Cardiac fibroblast (primary cell): ENCODE data around the gene MRTFA.

Experiments used
- DNase-seq, 2 donors: peaks; one replicate each; pipeline versions ENCODE4 v3.0.0 to v3.0.0-alpha.2; 2010; ENCODE audit warnings: low read depth in 2 of 2
- H3K4me3 ChIP-seq, 2 donors: replicated peaks in 1 of 2; 1 replicate in 1 of 2; 2 replicates in 1 of 2; pipeline ENCODE4 v1.5.1; 2011; ENCODE audit warnings: low read depth in 2 of 2, low read length in 2 of 2, mild to moderate bottlenecking in 2 of 2, moderate library complexity in 1 of 2
- TF ChIP-seq, protein P1 (sequence below): IDR thresholded peaks from one replicate; pipeline ENCODE4 v1.5.1; 2011; ENCODE audit warnings: low read depth, mild to moderate bottlenecking, low read length, inconsistent platforms

The MRTFA gene

DNA sequence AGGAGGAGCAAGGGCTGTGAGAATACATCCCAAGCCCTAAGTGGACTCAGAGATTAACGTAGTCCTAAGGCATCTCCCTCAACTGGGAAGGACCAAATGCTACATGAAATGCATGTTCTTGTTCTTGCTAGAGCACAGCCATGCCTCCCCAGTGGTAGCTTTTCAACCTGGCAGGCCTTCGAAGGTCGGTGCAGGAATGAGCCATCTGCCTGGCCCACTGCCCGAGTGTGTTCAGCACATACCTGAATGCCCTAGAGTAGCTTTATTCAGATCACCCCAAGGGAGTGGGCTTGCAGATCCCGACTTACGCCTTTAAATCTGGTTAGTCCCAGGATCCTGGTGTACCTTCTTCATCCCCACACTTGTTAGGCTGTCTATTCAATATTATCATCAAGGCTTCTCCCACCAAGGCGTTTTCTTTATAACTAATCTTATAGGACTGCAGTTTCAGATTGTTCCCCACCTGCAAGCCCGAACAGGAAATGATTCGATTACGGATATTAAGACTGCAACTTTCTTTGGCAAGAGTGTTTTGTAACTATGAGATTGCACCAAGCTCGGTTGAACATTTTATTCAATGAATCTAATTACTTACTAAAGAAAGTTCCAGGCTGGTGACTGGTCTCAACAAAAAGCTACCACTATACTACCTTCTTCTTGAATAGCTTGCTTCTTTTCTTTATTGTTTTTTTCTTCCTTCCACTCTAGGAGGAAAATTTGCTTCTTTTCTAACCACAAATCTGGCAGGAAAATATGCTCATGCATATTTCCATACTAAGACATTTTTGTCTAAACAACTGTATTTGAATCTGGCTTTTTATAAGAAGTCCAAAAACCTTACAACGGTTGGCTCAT lies 150.5 kb downstream of the MRTFA start:
- DNase-seq = peak in 1 of 2 donors; percentile 66
- TF ChIP-seq, protein P1, sequence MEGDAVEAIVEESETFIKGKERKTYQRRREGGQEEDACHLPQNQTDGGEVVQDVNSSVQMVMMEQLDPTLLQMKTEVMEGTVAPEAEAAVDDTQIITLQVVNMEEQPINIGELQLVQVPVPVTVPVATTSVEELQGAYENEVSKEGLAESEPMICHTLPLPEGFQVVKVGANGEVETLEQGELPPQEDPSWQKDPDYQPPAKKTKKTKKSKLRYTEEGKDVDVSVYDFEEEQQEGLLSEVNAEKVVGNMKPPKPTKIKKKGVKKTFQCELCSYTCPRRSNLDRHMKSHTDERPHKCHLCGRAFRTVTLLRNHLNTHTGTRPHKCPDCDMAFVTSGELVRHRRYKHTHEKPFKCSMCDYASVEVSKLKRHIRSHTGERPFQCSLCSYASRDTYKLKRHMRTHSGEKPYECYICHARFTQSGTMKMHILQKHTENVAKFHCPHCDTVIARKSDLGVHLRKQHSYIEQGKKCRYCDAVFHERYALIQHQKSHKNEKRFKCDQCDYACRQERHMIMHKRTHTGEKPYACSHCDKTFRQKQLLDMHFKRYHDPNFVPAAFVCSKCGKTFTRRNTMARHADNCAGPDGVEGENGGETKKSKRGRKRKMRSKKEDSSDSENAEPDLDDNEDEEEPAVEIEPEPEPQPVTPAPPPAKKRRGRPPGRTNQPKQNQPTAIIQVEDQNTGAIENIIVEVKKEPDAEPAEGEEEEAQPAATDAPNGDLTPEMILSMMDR = no peak
- no peak overlapping the region for H3K4me3 ChIP-seq

DNA sequence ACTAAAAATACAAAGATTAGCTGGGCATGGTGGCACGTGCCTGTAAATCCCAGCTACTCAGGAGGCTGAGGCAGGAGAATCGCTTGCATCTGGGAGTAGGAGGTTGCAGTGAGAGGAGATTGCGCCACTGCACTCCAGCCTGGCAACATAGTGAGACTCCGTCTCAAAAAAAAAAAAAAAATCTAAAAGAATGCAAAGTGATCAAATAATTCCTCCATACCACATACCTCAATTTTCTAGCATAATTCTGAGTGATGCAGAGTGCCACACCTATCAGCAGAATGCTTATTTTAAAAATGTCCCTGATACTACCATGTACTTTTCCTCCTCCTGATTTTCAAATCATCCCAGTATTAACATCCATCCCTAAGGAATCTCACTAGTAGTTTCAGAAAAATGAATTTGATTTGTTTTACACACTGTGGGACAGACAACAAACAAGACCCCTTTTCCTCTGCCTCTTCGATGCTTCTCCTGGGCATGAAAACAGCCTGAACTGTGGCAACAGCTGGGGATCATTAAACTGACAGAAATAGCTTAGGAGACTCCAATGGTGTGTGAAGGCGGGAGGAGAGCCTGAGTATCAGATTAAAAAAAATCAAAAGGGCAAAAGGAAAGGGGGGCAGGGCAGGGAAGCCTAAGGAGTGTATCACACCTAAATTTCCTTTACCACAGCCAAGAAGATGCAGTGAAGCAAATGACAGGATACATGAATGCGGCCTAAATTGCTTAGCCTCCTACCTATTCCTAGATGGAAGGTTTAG lies 151.4 kb downstream of the MRTFA start:
- no peak overlapping the region for H3K4me3 ChIP-seq
- DNase-seq = peak; percentile 51 to 52
- TF ChIP-seq, protein P1 = no peak

DNA sequence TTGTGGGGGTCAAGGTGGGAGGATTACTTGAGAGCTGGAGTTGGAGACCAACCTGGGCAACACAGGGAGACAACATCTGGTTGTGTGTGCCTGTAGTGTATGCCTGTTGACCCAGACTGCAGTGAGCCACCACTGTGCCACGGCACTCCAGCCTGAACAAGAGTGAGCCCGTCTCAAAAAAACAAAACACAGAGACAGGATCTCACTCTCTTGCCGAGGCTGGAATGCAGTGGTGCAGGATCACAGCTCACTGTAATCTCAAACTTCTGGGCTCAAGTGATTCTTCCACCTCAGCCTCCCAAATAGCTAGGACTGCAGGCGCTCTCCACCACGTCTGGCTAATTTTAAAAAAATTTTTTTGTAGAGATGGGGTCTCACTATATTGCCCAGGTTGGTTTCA lies 153.6 kb downstream of the MRTFA start:
- H3K4me3 ChIP-seq = no peak overlapping the region
- TF ChIP-seq, protein P1 = no peak
- no peak for DNase-seq

DNA sequence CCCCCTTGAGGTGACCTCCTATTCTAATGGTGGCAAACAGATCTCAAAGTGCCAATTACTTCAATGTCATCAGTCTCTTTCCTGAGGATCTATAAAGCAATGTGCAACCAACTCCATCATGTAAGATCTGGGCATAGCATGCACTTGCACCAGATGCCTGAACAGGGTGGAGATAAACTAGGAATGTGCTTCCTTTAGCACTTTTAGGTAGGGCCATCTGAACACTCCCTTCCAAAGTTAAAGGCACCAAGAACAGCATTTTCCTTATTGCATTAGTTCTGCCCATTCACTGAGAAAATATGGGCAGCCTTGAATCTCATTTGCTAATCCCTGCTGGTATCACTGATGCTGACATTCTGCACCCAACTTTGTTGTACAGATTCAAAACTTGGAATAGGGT lies 154.1 kb downstream of the MRTFA start:
- no peak for DNase-seq

DNA sequence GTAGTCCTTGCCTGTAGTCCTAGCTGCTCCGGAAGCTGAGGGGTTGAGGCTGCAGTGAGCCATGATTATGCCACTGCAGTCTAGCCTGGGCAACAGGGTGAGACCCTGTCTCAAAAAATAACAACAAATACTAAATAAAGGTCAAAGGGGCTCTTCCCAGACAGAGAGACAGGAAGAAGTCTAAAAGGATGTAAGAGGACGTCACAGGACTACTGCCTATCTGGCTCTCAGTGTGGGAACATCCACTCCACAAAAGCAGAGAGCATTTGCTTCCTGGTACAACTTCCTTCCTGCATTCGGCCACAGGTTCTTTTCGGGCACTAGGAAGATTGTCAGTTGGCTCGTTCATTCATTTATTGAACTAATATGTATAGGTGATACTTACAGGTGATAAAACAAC lies 155.5 kb downstream of the MRTFA start:
- H3K4me3 ChIP-seq = no peak overlapping the region
- no peak for DNase-seq
- TF ChIP-seq, protein P1 = no peak

More for the DNA sequence above, 154.1 kb downstream of the MRTFA start:
- H3K4me3 ChIP-seq = no peak overlapping the region
- TF ChIP-seq, protein P1 = no peak

DNA sequence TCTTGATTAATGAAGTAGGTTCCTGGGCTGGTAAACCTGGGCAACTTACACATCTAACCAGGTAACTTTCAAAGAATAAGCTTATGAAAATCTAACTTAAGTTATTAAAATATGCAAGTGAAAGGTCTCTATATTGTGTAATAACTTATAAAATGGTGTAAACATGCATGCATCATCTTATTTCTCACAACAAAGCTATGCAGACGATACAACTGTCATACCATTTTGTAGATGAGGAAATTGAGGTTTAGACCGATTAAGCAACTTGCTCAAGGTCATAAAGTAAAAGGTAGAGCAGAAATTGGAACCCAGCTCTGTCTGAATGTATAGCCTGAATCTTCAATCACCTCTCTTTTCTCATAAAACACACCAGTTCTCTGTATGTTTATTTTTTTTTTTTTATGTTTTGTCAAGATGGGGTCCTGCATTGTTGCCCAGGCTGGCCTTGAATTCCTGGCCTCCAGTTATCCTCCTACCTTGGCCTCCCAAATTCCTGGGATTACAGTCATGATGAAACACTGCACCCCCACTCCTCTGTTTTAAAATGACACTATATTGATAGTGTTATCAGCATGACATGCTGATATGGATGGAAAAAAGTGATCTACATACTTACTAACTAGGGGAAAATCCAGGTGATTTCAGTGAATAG lies 156.5 kb downstream of the MRTFA start:
- peak; percentile 39 to 81 for DNase-seq
- no peak overlapping the region for H3K4me3 ChIP-seq
- TF ChIP-seq, protein P1 = no peak
